Type B pancreatic cell (in vitro differentiated cells): ENCODE data around the gene DACT3. TPM values are rescaled to one million over a fixed set of nuclear protein-coding genes. Genes with fewer than 3 reads are reported as not detected.
A peak's percentile ranks its signal among the peaks of the same experiment; 100 is the strongest.

Experiments used
- DNase-seq: peaks from one replicate; pipeline ENCODE4 v3.0.0; 2021; ENCODE audit warnings: mixed read lengths; ENCODE audit not compliant: unreplicated experiment; ENCODE audit errors: extremely low spot score
- H3K27ac Mint-ChIP-seq: 2 replicates; pipeline ENCODE4 v1.8.0; 2021; ENCODE audit warnings: mild to moderate bottlenecking, mixed read lengths
- H3K27me3 Mint-ChIP-seq: 2 replicates; pipeline ENCODE4 v1.8.0; 2021; ENCODE audit warnings: mixed read lengths
- H3K36me3 Mint-ChIP-seq: 2 replicates; pipeline ENCODE4 v1.8.0; 2021; ENCODE audit warnings: mixed read lengths
- H3K4me1 Mint-ChIP-seq: one replicate; pipeline ENCODE4 v1.8.0; 2021; ENCODE audit warnings: mixed read lengths; ENCODE audit not compliant: unreplicated experiment
- H3K4me3 Mint-ChIP-seq: 2 replicates; pipeline ENCODE4 v1.8.0; 2021; ENCODE audit warnings: mild to moderate bottlenecking, mixed read lengths
- H3K9me3 Mint-ChIP-seq: 2 replicates; pipeline ENCODE4 v1.8.0; 2021; ENCODE audit warnings: mixed read lengths
- total RNA-seq: library from RNA; stranded (reverse); gene quantifications from 2 replicates; pipeline ENCODE4 v1.2.1, GENCODE V29; 2021; ENCODE audit warnings: low replicate concordance
- TF ChIP-seq, protein P1 (sequence below): fragments of 200-600 bp; sonication (generic); conservative IDR thresholded peaks from 2 replicates; pipeline ENCODE4 v1.5.0; 2021; ENCODE audit warnings: antibody characterized with exemption, mild to moderate bottlenecking

Gene DACT3
- total RNA-seq, 1 donor from 2014 or later = 24.5 TPM

- TF ChIP-seq, protein P1, sequence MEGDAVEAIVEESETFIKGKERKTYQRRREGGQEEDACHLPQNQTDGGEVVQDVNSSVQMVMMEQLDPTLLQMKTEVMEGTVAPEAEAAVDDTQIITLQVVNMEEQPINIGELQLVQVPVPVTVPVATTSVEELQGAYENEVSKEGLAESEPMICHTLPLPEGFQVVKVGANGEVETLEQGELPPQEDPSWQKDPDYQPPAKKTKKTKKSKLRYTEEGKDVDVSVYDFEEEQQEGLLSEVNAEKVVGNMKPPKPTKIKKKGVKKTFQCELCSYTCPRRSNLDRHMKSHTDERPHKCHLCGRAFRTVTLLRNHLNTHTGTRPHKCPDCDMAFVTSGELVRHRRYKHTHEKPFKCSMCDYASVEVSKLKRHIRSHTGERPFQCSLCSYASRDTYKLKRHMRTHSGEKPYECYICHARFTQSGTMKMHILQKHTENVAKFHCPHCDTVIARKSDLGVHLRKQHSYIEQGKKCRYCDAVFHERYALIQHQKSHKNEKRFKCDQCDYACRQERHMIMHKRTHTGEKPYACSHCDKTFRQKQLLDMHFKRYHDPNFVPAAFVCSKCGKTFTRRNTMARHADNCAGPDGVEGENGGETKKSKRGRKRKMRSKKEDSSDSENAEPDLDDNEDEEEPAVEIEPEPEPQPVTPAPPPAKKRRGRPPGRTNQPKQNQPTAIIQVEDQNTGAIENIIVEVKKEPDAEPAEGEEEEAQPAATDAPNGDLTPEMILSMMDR = no peak
- Mint-ChIP-seq H3K27me3 (peaks cover 54% of the 10 kb centered on the region), H3K9me3 (no peaks in the 10 kb centered on the region), H3K36me3 (peaks cover 16% of the 10 kb centered on the region), H3K4me1 (peaks cover 26% of the 10 kb centered on the region), H3K4me3 (peak overlapping the region; percentile 73), H3K27ac (peak overlapping the region; percentile 38)
- no peak for DNase-seq
These were observed 6.3 kb downstream of the DACT3 start for GRCh38 chr19:46654621-46655152.

DNA sequence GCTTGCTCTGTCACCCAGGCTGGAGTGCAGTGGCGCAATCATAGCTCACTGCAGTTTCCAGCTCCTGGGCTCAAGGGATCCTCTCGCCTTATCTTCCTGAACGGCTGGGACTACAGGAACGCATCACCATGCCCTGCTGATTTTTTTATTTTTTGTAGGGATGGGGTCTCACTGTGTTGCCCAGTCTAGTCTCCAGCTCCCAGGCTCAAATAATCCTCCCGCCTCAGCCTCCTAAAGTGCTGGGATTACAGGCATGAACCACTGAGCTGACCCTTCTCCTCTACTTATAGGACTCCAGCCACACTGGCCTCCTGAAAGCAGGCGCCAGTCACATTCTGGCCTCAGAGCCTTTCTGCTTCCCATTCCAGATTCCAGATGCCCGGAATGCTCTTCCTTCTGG is 10.5 kb downstream of the DACT3 start:
- Mint-ChIP-seq H3K9me3 (no peaks in the 10 kb centered on the region), H3K27ac (no peak overlapping the region), H3K27me3 (peaks cover 65% of the 10 kb centered on the region), H3K4me1 (peaks cover 25% of the 10 kb centered on the region), H3K4me3 (peak overlapping the region; percentile 12), H3K36me3 (peaks cover 28% of the 10 kb centered on the region)
- TF ChIP-seq, protein P1 = no peak
- no peak for DNase-seq

- peaks cover 15% of the 10 kb centered on the region for H3K4me1 Mint-ChIP-seq
- no peak overlapping the region for H3K4me3 Mint-ChIP-seq
- no peak overlapping the region for H3K27ac Mint-ChIP-seq
- TF ChIP-seq, protein P1 = no peak
- H3K27me3 Mint-ChIP-seq = peaks cover 70% of the 10 kb centered on the region
- H3K36me3 Mint-ChIP-seq = peaks cover 28% of the 10 kb centered on the region
- no peaks in the 10 kb centered on the region for H3K9me3 Mint-ChIP-seq
- no peak for DNase-seq
These were observed 11.7 kb downstream of the DACT3 start for GRCh38 chr19:46648961-46649960.

GRCh38 chr19:46648060-46648960 is 12.7 kb downstream of the DACT3 start:
- H3K36me3 Mint-ChIP-seq = peaks cover 25% of the 10 kb centered on the region
- DNase-seq = no peak
- no peaks in the 10 kb centered on the region for H3K9me3 Mint-ChIP-seq
- peak overlapping the region; percentile 54 for H3K4me3 Mint-ChIP-seq
- H3K4me1 Mint-ChIP-seq = peaks cover 10% of the 10 kb centered on the region
- TF ChIP-seq, protein P1 = no peak
- no peak overlapping the region for H3K27ac Mint-ChIP-seq
- H3K27me3 Mint-ChIP-seq = peaks cover 69% of the 10 kb centered on the region

GRCh38 chr19:46646402-46646801 is 14.6 kb downstream of the DACT3 start:
- H3K9me3 Mint-ChIP-seq = no peaks in the 10 kb centered on the region
- H3K27ac Mint-ChIP-seq = no peak overlapping the region
- TF ChIP-seq, protein P1 = no peak
- H3K27me3 Mint-ChIP-seq = peaks cover 73% of the 10 kb centered on the region
- DNase-seq = no peak
- H3K36me3 Mint-ChIP-seq = peaks cover 25% of the 10 kb centered on the region
- H3K4me3 Mint-ChIP-seq = no peak overlapping the region
- peaks cover 10% of the 10 kb centered on the region for H3K4me1 Mint-ChIP-seq
